Measurements from ENCODE around the gene TNNI2. TPM values are rescaled to one million over a fixed set of nuclear protein-coding genes. Genes with fewer than 3 reads are reported as not detected.

The TNNI2 gene
- polyA plus RNA-seq, 1 of the 3 experiments (the other 2 are of a cell fraction), result not detected

DNA sequence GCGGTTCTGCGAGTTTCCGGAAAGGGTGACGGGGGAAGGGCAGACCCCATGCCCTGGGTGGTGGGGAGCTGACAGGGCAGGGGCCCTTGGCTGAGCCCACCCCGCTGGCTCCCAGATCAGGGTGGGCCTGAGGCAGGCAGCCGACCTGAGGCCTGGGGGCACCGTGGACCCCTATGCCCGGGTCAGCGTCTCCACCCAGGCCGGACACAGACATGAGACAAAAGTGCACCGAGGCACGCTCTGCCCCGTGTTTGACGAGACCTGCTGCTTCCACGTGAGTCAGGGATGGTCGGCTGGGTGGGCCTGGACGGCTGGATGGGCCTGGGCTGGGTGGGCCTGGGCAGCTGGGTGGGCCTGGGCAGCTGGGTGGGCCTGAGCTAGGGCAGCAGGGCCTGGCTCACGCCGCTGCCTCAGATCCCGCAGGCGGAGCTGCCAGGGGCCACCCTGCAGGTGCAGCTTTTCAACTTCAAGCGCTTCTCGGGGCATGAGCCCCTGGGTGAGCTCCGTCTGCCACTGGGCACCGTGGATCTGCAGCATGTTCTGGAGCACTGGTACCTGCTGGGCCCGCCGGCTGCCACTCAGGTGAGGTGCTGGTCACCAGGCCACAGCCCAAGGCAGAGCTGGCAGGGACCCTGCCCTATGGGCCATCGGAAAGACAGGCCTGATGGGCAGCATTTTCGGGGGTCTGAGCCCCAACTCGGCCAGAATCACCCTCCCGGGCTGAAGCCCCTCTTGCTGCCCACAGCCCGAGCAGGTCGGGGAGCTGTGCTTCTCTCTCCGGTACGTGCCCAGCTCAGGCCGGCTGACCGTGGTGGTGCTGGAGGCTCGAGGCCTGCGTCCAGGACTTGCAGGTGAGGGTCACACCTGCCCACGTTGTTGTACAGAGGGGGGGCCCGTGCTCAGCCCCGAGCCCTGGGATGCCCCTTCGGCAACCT, 2.5 kb upstream of the TNNI2 start:
- Histone ChIP-seq H2AFZ (ENCODE audit: low read depth) (no peak overlapping the region), H3K4me2 (no peak overlapping the region), H3K9me2 (no peaks in the 10 kb centered on the region), H3K9ac (no peak overlapping the region), H3K79me2 (ENCODE audit: insufficient read depth) (no peaks in the 10 kb centered on the region), H3K4me1 (ENCODE audit: control insufficient read depth in 1 of 2, insufficient read depth in 2 of 2, low read depth in 1 of 2, low read length in 1 of 2) (peaks cover 0 to 46% of the 10 kb centered on the region in 2 experiments; a peak in 1 of 4 replicates), H3K36me3 (replicated peaks in 1 of 2; ENCODE audit: control insufficient read depth in 1 of 2, insufficient read depth in 2 of 2, low read length in 1 of 2) (no peaks in the 10 kb centered on the region), H3F3A (replicated peaks; ENCODE audit: insufficient read depth) (no peaks in the 10 kb centered on the region), H3K27ac (ENCODE audit: low read depth in 2 of 2, low read length in 1 of 2) (no peak overlapping the region), H3K4me3 (ENCODE audit: low read depth in 2 of 2, low read length in 1 of 2) (no peak overlapping the region), H3K9me3 (no peaks in the 10 kb centered on the region), H4K20me1 (ENCODE audit: insufficient read depth) (no peaks in the 10 kb centered on the region), H3K27me3 (ENCODE audit: insufficient read depth) (no peaks in the 10 kb centered on the region)
- ChIA-PET POLR2A (no interaction called here), CTCF (interaction anchor here (0.7 to 20.8 kb wide), 18 partner anchors 12 to 314 kb away, joined by 3 to 585 read pairs (median 7); partner anchors contain the start of genes IGF2 and MRPL23)
- WGBS (ENCODE audit: low lambda C conversion rate), result 73% methylated on average over 4 of the region's 43 CpGs
- DNase-seq, result no peak
- no peak for TF ChIP-seq RXRA (IDR thresholded peaks at IDR 0.05; ENCODE audit: borderline replicate concordance, low read depth)
- no peak for TF ChIP-seq SIN3A (IDR thresholded peaks at IDR 0.05; ENCODE audit: borderline replicate concordance, low read depth, low read length)
- no peak for TF ChIP-seq YY1 (IDR thresholded peaks at IDR 0.05; ENCODE audit: low read depth)
- TF ChIP-seq FOSL2 (IDR thresholded peaks at IDR 0.05; ENCODE audit: borderline replicate concordance, low read depth), result no peak
- TF ChIP-seq EZH2phosphoT487 (IDR thresholded peaks at IDR 0.05; ENCODE audit: borderline replicate concordance, low read depth), result no peak
- TF ChIP-seq EP300 (IDR thresholded peaks at IDR 0.05; ENCODE audit: borderline replicate concordance in 1 of 2, low read depth in 1 of 2, low read length in 1 of 2), result no peak
- TF ChIP-seq, protein P1, sequence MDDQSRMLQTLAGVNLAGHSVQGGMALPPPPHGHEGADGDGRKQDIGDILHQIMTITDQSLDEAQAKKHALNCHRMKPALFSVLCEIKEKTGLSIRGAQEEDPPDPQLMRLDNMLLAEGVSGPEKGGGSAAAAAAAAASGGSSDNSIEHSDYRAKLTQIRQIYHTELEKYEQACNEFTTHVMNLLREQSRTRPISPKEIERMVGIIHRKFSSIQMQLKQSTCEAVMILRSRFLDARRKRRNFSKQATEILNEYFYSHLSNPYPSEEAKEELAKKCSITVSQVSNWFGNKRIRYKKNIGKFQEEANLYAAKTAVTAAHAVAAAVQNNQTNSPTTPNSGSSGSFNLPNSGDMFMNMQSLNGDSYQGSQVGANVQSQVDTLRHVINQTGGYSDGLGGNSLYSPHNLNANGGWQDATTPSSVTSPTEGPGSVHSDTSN (IDR thresholded peaks at IDR 0.05), result no peak
- TF ChIP-seq TEAD4 (IDR thresholded peaks at IDR 0.05; ENCODE audit: borderline replicate concordance, insufficient read depth), result no peak

DNA sequence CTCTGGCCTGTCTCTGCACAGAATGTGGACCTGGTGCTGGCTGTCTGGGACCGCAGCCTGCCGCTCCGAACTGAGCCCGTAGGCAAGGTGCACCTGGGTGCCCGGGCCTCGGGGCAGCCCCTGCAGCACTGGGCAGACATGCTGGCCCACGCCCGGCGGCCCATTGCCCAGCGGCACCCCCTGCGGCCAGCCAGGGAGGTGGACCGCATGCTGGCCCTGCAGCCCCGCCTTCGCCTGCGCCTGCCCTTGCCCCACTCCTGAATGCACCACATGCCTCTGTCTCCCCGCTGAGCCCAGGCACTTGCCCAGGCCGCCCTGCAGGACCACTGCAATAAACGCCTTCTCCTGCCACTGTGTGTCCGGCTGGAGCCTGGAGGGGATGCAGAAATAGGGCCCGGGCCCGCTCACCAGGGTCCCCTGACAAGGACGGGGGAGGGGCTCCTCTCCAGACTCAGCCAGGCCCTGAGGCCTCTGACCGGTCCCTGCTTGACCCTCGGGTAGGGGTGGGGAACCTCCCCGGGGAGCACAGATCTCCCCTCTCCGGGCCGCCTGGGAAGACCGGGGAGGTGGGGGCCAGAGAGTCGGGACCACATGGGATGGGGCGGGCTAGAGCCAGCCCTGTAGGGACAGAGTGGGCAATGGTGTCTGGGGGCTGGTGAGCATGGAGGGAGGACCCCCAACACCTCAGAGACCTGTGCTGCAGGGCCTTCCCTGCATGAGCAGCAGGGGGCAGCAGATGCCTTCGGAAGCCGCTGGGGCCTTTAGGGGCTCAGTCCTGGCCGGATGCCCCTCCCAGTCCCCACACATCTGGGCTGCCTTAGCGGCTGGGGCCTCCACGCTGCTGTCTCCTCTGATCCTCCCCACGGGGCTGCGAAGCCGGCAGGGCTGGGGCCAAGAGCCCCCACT, 1.4 kb upstream of the TNNI2 start:
- Histone ChIP-seq H3K36me3 (replicated peaks in 1 of 2; ENCODE audit: control insufficient read depth in 1 of 2, insufficient read depth in 2 of 2, low read length in 1 of 2) (no peaks in the 10 kb centered on the region), H4K20me1 (ENCODE audit: insufficient read depth) (no peaks in the 10 kb centered on the region), H3K79me2 (ENCODE audit: insufficient read depth) (no peaks in the 10 kb centered on the region), H3K9me2 (no peaks in the 10 kb centered on the region), H3K9me3 (no peaks in the 10 kb centered on the region), H2AFZ (ENCODE audit: low read depth) (no peak overlapping the region), H3K9ac (no peak overlapping the region), H3K4me1 (ENCODE audit: control insufficient read depth in 1 of 2, insufficient read depth in 2 of 2, low read depth in 1 of 2, low read length in 1 of 2) (peaks cover 0 to 39% of the 10 kb centered on the region in 2 experiments; a peak in 1 of 4 replicates), H3K27ac (ENCODE audit: low read depth in 2 of 2, low read length in 1 of 2) (peak overlapping the region in 1 of 2 experiments; percentile 60; a peak in 1 of 4 replicates), H3K4me2 (no peak overlapping the region), H3K27me3 (ENCODE audit: insufficient read depth) (no peaks in the 10 kb centered on the region), H3F3A (replicated peaks; ENCODE audit: insufficient read depth) (no peaks in the 10 kb centered on the region), H3K4me3 (ENCODE audit: low read depth in 2 of 2, low read length in 1 of 2) (no peak overlapping the region)
- ChIA-PET CTCF (interaction anchor here (0.7 to 20.8 kb wide), 18 partner anchors 10 to 313 kb away, joined by 3 to 585 read pairs (median 8); partner anchors contain the start of genes IGF2 and MRPL23), POLR2A (no interaction called here)
- whole genome bisulfite sequencing (ENCODE audit: low lambda C conversion rate), result 49% methylated on average over 16 of the region's 38 CpGs
- TF ChIP-seq TCF12 (IDR thresholded peaks at IDR 0.05), result no peak
- TF ChIP-seq SMC3 (IDR thresholded peaks at IDR 0.05; ENCODE audit: low read depth, low read length), result peak; percentile 97
- TF ChIP-seq RAD21 (IDR thresholded peaks at IDR 0.05; ENCODE audit: low read length), result peak; percentile 93
- TF ChIP-seq, protein P2, sequence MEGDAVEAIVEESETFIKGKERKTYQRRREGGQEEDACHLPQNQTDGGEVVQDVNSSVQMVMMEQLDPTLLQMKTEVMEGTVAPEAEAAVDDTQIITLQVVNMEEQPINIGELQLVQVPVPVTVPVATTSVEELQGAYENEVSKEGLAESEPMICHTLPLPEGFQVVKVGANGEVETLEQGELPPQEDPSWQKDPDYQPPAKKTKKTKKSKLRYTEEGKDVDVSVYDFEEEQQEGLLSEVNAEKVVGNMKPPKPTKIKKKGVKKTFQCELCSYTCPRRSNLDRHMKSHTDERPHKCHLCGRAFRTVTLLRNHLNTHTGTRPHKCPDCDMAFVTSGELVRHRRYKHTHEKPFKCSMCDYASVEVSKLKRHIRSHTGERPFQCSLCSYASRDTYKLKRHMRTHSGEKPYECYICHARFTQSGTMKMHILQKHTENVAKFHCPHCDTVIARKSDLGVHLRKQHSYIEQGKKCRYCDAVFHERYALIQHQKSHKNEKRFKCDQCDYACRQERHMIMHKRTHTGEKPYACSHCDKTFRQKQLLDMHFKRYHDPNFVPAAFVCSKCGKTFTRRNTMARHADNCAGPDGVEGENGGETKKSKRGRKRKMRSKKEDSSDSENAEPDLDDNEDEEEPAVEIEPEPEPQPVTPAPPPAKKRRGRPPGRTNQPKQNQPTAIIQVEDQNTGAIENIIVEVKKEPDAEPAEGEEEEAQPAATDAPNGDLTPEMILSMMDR (IDR thresholded peaks at IDR 0.05), result peak; percentile 80
- peak; percentile 97 for DNase-seq

Data from SK-N-SH (cell line).